ENCODE data around the gene GNG8. TPM values are rescaled to one million over a fixed set of nuclear protein-coding genes. Genes with fewer than 3 reads are reported as not detected.

The GNG8 gene
- total RNA-seq, 1 donor from 2014 or later = 38.2 TPM

DNA sequence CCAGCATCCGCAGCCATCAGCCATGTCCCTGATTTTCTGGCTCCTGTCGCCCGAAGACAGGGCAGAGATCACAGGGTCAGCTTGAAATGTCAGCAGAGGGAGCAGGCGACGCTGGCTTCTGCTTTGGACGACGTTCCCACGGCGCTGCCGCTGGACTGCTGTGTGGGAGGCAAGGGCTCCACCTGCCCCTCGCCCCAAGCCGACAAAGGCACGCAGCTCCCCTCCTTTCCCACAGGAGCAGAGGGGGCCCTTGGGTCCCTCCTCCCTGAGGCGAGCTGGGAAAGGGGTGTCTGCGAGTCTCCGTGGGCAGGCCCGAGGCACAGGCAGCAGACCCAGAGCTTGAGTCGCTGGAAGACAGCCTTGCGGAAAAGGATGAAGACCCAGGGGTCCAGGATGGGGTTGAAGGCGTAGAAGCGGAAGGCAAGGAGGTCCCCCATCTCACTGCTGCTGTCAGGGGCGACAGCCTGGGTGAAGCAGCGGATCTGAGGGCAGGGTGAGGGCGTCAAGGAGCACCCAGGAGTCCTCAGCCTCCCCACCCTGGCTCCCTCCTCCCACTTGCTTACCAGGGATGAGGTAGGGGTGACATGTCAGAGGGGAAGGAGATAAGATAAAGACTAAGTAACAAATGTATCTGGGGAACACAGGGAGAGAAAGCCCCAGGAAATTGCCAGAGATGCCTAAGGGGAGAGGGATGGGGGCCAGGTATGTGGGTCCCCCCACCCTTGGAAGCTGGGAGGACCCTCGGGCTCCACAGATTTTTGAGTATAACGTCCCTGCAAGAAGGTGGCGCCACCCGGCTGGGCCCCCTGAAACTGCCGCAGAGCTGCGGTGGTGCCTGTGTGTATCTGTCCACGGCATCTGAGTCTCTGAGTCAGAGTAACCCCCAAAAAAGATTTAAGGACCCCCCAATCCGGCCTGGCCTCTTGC is 14.5 kb downstream of the GNG8 start:
- POLR2A ChIA-PET = interaction anchor here (1.0 to 5.8 kb wide), 9 partner anchors 9 to 492 kb away, joined by 3 to 99 read pairs (median 4); partner anchors contain the start of genes CALM3, DACT3, SLC1A5 and ZC3H4
- Mint-ChIP-seq H3K27me3 (no peaks in the 10 kb centered on the region), H3K4me3 (no peak overlapping the region), H3K4me1 (peaks cover 83% of the 10 kb centered on the region), H3K9me3 (no peaks in the 10 kb centered on the region), H3K27ac (peak overlapping the region; percentile 92), H3K36me3 (ENCODE audit: low read depth) (peaks cover 2% of the 10 kb centered on the region)
- intact Hi-C loops (cut with micrococcal nuclease) = no loop called here
- ATAC-seq (ENCODE audit: low read depth) (no peak), DNase-seq (no peak)
- CTCF ChIA-PET = interaction anchor here (0.8 to 2.0 kb wide), 4 partner anchors 10 to 40 kb away, joined by 3 to 12 read pairs (median 3); partner anchors contain the start of gene DACT3
- TF ChIP-seq, protein P1, sequence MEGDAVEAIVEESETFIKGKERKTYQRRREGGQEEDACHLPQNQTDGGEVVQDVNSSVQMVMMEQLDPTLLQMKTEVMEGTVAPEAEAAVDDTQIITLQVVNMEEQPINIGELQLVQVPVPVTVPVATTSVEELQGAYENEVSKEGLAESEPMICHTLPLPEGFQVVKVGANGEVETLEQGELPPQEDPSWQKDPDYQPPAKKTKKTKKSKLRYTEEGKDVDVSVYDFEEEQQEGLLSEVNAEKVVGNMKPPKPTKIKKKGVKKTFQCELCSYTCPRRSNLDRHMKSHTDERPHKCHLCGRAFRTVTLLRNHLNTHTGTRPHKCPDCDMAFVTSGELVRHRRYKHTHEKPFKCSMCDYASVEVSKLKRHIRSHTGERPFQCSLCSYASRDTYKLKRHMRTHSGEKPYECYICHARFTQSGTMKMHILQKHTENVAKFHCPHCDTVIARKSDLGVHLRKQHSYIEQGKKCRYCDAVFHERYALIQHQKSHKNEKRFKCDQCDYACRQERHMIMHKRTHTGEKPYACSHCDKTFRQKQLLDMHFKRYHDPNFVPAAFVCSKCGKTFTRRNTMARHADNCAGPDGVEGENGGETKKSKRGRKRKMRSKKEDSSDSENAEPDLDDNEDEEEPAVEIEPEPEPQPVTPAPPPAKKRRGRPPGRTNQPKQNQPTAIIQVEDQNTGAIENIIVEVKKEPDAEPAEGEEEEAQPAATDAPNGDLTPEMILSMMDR (IDR thresholded peaks at IDR 0.05) = no peak

DNA sequence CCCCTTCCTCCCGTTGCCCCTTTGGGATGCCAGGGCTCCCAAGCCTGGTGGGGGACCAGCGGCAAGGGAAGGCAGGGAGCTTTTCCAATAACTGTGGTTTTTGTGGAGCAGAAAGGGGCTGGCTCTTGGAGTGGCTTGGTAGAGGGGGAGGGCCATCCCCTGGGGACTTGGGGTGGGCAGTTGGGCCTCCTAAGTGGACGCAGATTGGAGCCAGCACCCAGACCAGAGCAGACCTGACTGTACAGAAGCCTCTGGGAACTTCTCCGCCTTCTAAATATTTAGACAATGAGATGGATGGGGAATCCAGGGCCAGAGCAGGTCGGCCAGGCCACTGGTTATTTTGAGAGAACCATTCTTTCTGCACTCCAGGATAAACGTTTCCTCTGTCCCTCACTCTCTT is 15.3 kb downstream of the GNG8 start:
- no peaks in the 10 kb centered on the region for H3K27me3 Mint-ChIP-seq
- peaks cover 85% of the 10 kb centered on the region for H3K4me1 Mint-ChIP-seq
- TF ChIP-seq, protein P1 (IDR thresholded peaks at IDR 0.05) = no peak
- no peak for DNase-seq
- no peak for ATAC-seq (ENCODE audit: low read depth)
- peak overlapping the region; percentile 24 for H3K4me3 Mint-ChIP-seq
- no peaks in the 10 kb centered on the region for H3K9me3 Mint-ChIP-seq
- peak overlapping the region; percentile 92 for H3K27ac Mint-ChIP-seq
- POLR2A ChIA-PET = interaction anchor here (1.0 to 5.8 kb wide), 6 partner anchors 10 to 492 kb away, joined by 3 to 99 read pairs (median 32); partner anchors contain the start of genes CALM3, DACT3, SLC1A5 and ZC3H4
- H3K36me3 Mint-ChIP-seq (ENCODE audit: low read depth) = peaks cover 2% of the 10 kb centered on the region
- intact Hi-C loops (cut with micrococcal nuclease) = no loop called here
- CTCF ChIA-PET = interaction anchor here (0.6 to 2.0 kb wide), 4 partner anchors 9 to 144 kb away, joined by 3 to 12 read pairs (median 4); partner anchors contain the start of gene DACT3

DNA sequence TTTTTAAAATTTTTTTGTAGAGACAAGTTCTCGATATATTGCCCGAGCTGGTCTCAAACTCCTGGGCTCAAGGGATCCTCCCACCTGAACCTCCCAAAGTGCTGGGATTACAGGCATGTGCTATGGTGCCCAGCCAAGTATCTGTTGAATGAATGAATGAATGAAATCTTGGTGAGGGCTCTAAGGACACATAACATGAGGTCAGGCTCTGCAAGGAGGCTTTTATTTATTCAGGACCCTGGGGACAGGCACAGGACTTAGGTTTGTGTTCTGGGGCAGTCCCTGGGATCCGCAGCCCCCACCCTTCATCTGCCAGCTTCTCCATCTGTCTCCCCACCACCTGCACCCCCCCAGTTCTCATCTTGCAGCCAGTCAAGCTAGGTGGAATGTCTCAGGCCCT is 15.7 kb downstream of the GNG8 start:
- intact Hi-C loops (cut with micrococcal nuclease) = no loop called here
- POLR2A ChIA-PET = interaction anchor here (0.6 to 5.8 kb wide), 14 partner anchors 9 to 636 kb away, joined by 3 to 99 read pairs (median 6); partner anchors contain the start of genes CALM3, CCDC9, DACT3 and GNG8
- CTCF ChIA-PET = interaction anchor here (0.6 to 2.0 kb wide), 4 partner anchors 9 to 145 kb away, joined by 3 to 12 read pairs (median 4); partner anchors contain the start of gene DACT3

DNA sequence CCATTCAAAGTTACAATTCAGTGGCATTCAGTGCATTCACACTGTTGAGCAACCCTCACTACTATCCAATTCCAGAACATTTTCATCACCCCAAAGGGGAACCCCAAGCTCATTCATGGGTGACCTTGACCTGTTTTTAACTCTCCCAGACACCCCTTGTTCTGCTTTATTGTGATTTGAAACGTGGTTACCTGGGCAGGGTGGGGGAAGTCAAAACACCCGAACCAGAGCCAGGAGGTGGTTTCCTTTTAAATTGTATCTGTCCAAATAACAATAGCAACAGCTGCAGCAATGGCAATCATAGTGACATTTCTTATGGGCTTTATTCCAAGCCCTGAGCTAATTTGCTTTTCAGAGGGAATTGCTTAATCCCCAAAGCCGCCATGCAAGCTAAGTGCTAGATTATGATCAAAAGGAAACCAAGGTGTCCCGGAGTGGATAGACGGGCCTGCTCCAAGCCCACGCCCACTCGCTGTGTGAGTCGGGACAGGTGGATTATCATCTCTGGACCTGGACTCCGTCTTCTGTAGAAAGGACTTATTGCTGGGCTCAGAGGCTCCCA is 17.3 kb downstream of the GNG8 start:
- H3K9me3 Mint-ChIP-seq = no peaks in the 10 kb centered on the region
- POLR2A ChIA-PET = interaction anchor here (0.6 to 5.8 kb wide), 14 partner anchors 12 to 902 kb away, joined by 3 to 99 read pairs (median 6); partner anchors contain the start of genes CALM3, DACT3, GNG8 and INAFM1
- ATAC-seq (ENCODE audit: low read depth) = peak; percentile 28

More for the DNA sequence above, 15.7 kb downstream of the GNG8 start:
- TF ChIP-seq, protein P1 (IDR thresholded peaks at IDR 0.05) = no peak
- Mint-ChIP-seq H3K27ac (peak overlapping the region; percentile 92), H3K4me1 (peaks cover 82% of the 10 kb centered on the region), H3K27me3 (no peaks in the 10 kb centered on the region), H3K4me3 (peak overlapping the region; percentile 83), H3K9me3 (no peaks in the 10 kb centered on the region), H3K36me3 (ENCODE audit: low read depth) (peaks cover 2% of the 10 kb centered on the region)
- no peak for ATAC-seq (ENCODE audit: low read depth)
- DNase-seq = no peak

More for the DNA sequence above, 17.3 kb downstream of the GNG8 start:
- CTCF ChIA-PET = interaction anchor here (0.8 to 9.4 kb wide), 2 partner anchors 38 to 44 kb away, joined by 3 to 234 read pairs; partner anchors contain the start of gene DACT3
- no peaks in the 10 kb centered on the region for H3K36me3 Mint-ChIP-seq (ENCODE audit: low read depth)
- H3K27ac Mint-ChIP-seq = peak overlapping the region; percentile 92
- DNase-seq = no peak
- intact Hi-C loops (cut with micrococcal nuclease) = loop anchor here (1.0 to 5.0 kb wide), 4 partner anchors 16 to 494 kb away; partner anchors contain the start of genes CALM3 and ZC3H4
- no peaks in the 10 kb centered on the region for H3K27me3 Mint-ChIP-seq
- peaks cover 77% of the 10 kb centered on the region for H3K4me1 Mint-ChIP-seq
- TF ChIP-seq, protein P1 (IDR thresholded peaks at IDR 0.05) = no peak
- peak overlapping the region; percentile 83 for H3K4me3 Mint-ChIP-seq

Data from activated B cell treated with CpG ODN at 0.5 μM for 24 hours (primary cell).